DMS153 (cell line): ENCODE results near the gene ITPRIP.
A peak's percentile ranks its signal among the peaks of the same experiment; 100 is the strongest.

Source experiments
- DNase-seq: peaks from one replicate; lab custom pipeline; 2025; lab: John Stamatoyannopoulos, UW

Gene ITPRIP, protein sequence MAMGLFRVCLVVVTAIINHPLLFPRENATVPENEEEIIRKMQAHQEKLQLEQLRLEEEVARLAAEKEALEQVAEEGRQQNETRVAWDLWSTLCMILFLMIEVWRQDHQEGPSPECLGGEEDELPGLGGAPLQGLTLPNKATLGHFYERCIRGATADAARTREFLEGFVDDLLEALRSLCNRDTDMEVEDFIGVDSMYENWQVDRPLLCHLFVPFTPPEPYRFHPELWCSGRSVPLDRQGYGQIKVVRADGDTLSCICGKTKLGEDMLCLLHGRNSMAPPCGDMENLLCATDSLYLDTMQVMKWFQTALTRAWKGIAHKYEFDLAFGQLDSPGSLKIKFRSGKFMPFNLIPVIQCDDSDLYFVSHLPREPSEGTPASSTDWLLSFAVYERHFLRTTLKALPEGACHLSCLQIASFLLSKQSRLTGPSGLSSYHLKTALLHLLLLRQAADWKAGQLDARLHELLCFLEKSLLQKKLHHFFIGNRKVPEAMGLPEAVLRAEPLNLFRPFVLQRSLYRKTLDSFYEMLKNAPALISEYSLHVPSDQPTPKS

DNA sequence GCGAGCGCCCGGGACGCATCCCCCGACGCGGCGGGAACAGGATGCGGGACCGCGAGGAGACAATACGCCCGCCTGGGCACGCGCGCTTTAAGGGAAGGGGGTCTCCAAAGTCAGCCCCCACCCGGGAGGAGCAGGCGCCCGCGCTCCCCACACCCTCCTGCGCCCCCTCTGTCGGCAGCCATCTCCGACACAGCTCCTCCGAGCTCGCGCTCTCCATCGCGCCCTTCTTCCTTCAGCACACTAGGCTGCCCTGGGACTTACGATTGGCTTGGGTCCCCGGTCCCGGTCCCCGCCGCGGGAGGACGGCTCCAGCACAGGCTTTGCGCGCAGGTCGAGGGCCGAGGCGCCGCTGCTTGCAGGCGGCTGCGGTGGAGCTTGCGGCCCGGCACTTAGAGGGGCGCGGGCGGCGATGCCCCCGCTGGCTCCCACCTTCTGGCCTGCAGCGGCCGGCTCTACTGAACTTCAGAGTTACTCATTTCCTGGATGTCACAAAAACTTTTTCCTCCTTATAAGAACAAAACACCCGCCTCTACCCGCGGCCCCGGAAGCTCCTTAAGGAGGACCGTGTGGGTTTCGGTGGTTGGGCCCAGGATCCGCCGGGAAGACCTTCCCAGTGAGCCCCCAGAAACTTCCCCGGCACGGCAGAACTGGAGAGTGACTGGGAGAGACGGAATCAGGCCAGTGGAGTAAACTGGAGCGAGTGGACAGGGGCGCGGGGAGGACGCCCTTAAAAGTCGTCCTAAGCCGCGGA lies at the start of gene ITPRIP:
ITPRIP (minus strand) TSS at position 481 of the 751 bp plus-strand sequence. CDS start 22,414 bp downstream, outside the sequence.
- DNase-seq, result no peak

DNA sequence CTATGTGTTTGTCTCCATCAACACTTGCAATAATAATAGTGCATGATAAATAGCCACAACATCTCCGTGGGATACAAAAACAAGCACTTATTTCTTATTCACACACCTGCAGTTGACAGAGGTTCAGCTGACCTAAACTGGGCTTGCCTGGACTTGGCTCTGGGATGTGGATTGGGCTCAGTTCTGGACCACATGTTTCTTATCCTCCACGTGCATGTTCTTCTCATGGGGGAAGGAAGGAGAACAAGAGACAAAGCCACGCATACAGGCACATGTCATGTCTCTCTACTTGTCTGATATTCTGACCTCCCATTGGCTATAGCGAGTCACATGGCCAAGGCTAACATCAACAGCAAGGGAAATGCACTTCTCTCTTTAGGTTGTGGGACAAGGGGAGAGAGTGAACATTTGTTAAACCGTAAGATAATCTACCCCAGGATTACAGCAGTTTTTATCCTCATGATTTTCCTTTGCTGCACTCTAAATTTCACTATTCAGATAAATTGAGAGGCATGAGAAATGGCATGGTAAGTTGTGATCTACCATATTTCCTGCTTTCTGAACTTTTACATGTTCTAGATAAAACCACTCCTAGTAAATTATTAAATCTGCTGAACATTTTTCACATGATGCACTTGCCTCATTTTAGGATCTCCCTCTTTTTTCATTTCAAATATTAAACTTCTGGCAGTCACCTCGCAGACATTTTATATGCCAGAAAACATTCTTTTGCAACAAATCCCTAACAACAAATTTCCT lies 49.0 kb upstream of the ITPRIP start:
- DNase-seq, result no peak

DNA sequence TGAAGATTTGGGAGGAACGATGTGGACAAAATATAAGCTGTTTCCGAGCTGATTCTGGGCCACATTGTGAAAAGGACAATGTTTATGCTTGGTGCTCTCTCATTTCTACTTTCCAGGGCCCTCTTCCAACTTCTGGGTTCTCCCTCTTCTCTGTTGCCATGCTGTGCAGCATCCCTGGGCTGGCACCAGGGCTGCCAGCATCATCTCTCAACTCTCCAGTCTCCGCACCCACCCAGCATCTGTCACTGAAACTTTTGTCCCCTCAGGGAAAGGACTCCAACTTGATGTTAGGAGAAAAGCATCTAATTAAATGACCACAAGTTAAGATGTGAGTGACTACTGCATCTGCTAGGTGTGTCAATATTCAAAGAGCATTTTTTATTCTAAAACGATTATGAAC lies 42.1 kb upstream of the ITPRIP start:
- DNase-seq, result no peak

DNA sequence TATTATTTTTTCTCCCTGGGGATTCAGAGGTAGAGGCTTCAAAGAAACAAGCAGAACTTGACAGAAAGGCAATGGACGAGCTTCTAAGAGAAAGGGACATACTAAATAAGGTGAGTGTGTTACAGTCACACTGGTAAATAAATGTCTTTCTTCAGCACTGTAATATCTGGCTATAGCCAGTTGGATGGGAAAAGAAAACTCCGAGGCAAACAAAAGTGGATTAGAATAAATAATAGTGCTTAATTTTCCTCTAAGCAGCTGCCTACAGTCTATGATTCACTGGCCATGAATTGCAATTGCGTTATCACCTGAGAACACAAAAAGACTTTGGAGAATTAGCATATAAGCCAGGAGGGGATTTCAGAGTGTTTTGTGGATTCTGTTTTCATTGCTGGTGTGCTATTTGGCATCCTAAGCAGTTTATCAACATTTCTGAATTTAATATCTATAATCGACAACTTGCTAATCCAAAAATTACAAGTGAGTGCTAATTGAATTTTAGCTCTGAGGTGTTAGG lies 38.6 kb upstream of the ITPRIP start:
- DNase-seq, result no peak

DNA sequence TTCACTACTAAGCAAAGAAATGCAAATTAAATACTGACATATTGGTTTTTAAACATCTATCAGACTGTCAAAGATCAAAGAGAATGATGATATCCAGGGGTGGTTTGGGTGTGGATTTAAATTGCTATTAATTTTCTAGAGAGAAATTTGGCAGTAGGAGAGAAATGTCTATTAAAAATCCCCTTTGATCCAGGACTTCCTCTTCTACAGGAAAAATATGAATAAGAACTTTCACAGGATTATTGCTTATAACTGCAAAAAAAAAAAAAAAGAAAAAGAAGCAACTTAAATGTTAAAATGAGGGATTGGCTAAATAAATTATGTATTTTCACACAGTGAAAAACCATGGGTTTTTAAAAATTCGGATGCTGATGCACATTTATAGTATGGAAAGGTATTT lies 36.3 kb upstream of the ITPRIP start:
- DNase-seq, result no peak

DNA sequence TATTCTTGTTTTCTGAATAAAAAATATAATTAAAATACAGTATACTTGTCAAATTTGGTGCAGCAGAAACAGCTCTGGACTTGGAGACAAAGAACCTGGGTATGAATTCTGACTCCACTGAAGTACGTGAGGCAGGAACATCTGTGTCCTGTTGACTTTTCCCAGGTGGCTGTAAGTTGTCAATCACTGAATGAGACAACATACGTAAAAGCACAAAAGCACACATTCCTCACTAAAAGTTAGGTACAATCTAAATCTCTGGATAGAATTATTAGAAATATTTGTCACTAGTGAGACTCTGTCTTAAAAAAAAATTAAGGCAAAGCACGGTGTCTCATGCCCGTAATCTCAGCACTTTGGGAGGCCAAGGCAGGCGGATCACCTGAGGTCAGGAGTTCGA lies 33.5 kb upstream of the ITPRIP start:
- DNase-seq, result no peak

DNA sequence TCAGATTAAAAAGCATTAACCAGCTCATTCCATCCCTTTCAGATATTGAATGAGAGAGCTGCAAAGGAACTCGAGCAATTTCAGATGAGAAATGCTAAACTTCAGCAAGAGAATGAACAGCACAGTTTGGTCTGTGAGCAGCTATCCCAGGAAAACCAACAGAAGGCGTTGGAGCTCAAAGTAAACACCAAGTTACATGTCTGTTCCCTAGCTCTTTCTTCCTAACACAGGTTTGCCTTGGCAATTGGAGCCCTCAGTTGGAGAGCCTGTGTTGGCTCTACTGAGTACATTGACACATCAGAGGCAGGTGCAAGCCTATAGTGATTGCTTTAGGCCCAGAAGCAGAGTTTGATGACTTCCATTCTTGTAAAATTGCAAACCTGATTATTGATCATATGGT lies 30.1 kb upstream of the ITPRIP start:
- no peak for DNase-seq

DNA sequence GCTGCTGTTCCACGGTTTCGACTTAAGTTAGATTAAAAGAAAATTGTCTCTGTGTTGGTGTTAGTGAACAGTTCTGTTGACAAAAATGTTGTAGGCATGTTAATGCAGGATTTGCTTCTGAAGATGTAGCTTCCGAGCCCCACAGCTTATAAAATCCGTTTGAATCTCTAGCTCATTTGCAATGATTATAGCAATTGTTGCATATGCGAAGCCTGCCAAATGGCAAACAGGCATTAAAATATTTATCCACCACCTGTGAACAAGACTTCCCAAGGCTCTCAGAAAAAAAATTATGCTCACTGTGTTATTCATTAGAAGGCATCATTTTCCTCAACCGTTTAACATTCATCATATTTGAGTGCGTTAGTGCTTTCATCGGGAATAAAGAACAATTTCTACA lies 29.6 kb upstream of the ITPRIP start:
- no peak for DNase-seq

DNA sequence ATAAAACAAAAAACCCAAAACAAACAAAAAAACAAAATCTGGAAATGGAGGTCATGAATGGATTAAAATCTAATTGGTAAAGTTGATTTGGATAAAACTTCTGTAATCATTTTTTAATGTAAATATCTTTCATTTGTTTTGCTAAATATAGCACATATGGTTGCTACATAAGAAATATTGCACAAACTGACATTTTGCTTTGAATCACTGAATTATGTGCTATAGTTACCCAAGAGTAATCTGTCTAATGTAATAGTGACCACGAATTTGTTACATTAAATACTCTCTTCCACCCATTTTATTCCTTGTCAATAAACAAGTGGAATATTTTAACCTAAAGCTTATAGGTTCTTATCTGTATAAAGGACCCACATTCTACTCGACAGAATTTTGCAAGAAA lies 21.5 kb upstream of the ITPRIP start:
- no peak for DNase-seq

DNA sequence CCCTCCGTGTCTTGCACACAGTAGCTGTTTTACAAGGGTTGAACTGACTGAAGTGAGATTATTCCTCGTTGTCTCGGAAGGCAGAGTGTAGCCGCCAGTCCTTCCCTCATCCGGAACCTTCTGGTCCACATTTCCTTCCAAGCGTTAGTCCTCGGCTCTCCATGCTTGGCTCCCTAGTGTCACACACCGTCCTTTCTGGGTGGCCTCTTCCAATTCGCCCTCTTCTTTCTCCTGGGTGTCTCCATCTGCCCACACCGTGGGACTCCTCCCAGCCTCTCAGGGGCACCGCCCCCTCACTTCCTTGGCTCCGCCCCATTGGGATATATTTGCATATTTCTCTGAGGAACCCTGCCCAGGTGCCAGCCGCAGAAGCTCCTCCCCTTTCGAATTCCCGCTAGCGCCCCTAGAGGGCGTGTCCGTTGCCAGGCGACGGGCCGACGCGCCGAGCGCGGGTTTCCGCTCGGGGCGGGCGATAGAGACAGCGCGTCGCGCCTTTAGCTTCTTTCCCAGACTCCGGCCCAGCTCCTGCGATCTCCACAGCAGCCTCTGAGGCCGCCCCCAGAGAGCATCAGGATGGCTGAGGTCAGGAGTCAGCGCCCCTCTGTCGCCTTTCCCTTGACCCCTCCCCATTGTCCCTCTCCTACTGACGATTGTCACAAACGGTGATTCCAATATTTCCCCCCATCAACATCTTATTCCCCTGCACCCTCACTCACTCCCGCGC lies 15.2 kb upstream of the ITPRIP start, which contains the start of gene CFAP58:
CFAP58 (plus strand) TSS at position 509 of the 724 bp plus-strand sequence; CDS start at position 574, 65 bp downstream.
- peak; percentile 90 for DNase-seq

DNA sequence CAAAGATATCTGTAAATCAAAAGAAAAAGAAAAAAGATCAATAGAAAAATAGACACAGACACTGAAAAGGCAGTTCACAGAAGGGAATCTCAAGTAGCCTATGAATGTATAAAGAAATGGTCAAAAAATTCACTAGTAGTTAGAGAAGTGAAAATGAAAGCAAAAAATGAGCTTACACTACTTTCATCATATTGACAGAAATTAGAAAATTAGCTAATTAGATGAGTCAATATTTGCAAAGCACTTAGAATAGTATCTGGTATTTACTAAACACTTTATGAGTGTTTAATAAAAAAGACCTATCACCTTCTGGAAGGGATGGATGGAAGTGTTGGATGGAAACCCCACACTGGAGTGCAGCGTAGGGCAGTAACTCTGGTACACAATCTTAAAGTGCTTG lies 13.7 kb upstream of the ITPRIP start:
- no peak for DNase-seq

DNA sequence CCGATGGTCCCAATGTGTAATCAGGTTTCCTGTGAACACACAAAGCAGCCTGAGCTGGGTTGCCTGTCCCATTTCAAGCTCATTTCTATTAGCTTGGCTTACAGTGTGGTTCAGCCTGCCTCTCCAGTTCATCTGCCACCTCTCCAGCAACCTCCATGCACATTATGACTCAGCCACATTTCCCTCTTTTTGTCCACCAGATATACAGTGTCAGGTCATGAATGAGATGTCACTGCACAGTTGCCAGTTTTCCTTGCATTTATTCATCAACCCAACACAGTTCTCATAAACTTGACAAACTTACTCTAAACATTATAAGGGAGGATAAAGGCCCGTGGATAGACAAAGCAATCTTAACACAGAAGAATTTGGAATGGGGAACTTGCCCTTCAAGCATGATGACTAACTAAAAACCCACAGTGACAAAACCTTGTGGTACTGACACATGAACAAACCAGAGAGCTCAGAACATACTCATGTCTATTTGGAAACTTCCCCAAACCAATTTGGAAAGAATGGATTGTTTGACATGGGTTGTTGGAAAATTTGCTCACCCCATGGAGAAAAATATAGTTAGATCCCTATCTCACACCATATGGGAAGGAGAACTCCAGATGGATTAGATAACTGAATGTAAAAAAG lies 12.9 kb upstream of the ITPRIP start:
- DNase-seq, result no peak

DNA sequence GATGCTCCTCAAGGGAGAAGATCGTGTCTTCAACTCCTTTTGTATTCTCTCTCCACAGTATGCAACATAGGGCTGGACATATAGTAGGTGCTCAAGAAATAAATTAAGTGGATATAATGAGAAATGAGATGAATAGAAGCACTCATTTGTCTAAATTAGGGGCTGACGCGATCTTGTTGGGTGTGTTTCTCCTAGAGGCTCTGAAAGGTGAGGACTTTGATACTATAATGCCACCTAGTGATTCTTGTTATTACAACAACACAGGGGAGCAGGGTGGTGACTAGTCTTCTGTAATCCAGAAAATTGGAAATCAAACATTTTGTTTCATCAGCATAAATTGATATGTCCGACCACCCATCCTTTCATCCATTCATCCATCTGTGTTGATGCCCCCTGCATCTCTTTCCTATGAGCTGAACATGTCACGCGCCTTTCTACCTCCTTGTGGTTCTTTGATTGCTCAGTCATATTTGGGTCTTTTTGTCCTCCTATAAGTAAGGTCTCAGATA lies 11.9 kb upstream of the ITPRIP start:
- DNase-seq, result peak; percentile 68

DNA sequence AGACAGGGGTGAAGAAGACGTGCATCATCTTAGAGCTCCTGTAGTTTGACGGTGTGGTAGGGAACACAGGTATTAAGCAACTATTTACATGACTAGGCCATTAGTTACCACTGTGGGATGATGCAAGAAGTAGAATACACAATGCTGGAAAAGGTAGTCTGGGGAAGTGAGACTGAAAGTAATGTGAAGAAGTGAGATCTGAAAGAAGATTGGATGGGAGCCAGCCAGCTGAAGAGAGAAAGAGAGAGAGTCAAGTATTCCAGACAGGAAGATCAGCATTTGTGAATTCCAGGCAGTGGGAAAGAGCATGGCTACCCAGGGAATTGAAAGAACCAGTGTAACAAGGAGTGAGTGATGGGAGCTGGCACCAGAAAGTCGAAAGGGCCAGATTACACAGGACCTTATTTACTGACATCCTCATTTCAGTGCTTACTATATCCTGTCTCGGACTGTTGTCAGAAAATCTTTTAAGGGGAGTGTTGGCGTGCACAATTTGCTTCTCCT lies 11.4 kb upstream of the ITPRIP start:
- no peak for DNase-seq

DNA sequence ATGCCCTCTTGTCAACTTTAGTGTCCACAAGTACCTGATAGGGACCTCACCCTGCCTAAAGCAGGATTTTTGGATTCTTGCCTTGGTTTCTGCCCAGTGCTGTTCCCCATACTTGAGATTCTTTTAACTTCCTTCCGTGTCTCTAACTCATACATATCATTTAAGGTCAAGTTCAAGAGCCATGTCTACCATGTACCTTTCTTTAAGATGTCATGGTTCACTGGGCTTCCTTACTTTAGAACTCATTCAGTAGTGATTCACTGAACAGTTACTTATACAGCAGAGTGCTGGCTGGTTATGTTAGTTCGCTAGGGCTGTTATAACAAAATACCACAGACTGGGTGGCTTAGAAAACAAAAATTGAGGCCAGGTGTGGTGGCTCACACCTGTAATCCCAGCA lies 10.3 kb upstream of the ITPRIP start:
- no peak for DNase-seq

DNA sequence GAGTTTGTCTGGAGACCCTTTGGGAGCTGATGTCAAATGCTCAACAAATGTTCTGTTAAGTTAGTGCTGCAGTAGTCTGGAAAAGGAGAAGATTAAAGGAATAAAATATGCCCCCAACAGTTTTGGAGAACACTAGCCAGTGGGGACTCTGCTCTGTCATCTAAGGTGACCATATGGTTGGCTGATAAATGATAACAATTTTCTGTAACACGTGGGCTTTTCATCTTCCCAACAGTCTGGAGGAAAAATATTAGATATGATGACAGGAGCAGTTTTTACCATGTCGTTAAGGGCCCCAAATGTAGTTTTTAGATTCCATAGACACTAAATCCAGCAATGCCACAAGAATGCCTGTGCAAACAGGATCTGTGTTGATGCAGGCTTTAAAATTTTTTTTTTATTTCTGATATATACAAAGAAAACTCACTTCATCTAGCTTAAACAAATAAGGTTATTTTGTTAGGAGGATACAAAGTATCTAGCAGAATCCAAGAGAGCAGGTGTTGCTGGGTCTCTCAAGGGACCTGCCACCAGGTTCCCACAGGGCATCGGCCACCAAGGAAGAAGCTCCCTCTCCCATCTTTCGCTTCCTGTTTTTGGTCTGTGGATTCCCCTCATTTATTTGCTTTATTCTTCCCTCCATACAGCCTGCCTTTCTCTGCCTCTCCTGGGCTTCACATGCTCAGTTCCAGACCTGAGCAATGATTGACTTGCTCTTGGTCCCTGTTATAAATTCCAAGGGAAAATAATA lies 9.2 kb upstream of the ITPRIP start:
- no peak for DNase-seq

DNA sequence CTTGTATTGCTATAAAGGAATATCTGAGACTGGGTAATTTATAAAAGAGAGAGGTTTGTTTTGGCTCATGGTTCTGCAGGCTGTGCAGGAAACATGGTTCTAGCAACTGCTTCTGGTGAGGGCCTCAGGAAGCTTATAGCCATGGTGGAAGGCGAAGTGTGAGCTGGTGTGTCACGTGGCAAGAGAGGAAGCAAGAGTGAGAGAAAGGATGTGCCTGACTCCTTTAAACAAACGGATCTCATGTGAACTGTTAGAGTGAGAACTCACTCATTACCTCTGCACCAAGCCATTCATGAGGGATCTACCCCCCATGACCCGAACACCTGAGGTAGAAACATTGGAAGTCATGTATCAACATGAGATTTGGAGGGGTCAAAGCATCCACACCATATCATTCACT lies 7.7 kb upstream of the ITPRIP start:
- DNase-seq, result no peak

DNA sequence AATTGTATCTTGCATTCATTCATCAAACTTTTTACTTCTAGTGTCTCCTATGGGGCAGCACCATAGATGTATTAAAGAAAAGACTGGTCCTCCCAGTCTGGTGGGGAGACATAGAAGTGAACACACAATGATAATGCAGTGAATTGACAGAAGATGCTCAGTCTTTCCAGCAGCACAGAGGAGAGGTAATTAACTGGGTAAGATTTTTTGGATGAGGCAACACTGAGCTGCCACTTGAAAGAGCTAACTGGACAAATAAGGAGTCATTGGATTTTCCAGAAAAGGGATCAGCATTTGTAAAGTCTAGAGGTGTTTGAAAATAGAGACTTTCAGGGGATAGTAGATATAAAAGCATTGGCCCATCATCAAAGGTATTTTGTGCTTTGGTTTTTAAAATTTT lies 7.2 kb upstream of the ITPRIP start:
- no peak for DNase-seq

DNA sequence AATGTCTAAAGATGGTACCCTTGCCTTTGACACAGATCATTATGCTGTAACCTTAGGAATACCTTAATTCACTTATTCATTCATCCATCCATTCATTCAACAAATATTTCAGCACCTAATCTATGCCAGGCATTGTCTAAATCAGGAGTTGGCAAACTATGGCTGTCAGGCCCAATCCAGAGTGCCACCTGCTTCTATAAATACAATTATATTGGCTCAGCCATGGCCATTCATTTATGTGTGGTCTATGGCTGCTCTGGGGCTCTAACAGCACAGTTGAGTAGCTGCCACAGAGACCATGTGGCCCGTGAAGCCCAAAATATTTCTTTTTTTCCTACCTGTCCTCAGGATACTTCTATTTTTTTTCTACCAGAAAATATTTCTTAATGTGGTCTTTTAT lies 6.0 kb upstream of the ITPRIP start:
- DNase-seq, result no peak

DNA sequence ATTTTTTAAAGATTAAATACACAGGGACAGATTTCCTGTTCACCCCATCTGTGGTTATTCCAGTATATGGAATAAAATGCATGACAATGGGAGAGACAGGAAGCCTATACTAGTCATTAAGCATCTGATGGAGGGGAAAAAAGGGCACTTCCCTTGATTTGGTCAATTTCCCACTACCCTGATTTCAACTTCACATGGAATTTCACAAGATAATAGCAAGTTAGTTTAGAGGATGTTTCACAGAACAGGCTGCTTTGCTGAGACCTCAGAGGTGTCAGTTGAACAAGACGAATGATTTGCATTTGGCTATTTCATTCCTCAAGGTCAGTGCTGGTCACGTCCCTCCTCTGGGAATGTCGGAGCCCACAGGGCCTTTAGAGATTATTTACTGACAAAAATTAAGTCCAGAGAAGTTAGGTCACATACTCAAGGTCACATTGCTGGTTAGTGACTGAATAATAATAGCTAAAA lies 4.7 kb upstream of the ITPRIP start:
- no peak for DNase-seq
